Activated T-cell treated with anti-CD3 and anti-CD28 coated beads, Interleukin-2, amount 50 U/mL, for 72 hours (primary cell): ENCODE results near the gene BMAL1. TPM values are rescaled to one million over a fixed set of nuclear protein-coding genes. Genes with fewer than 3 reads are reported as not detected.

Experiments
- ATAC-seq, 2 donors: fragments of 150-1000 bp; cut with Tn5 transposase; replicated peaks in 1 of 2; 2 replicates each; pipeline ENCODE4 v1.10.0; 2021; ENCODE audit warnings: moderate library complexity in 2 of 2, mild to moderate bottlenecking in 1 of 2
- DNase-seq, 2 donors: peaks; one replicate each; pipeline ENCODE4 v3.0.0; 2021 to 2022; ENCODE audit warnings: mixed read lengths in 1 of 2
- H3K27ac Mint-ChIP-seq: one replicate; pipeline ENCODE4 v1.8.0; 2022; ENCODE audit warnings: mild to moderate bottlenecking, moderate library complexity, mixed read lengths
- H3K27me3 Mint-ChIP-seq: one replicate; pipeline ENCODE4 v1.8.0; 2022; ENCODE audit warnings: low read depth, mixed read lengths
- H3K36me3 Mint-ChIP-seq, 2 donors: one replicate each; pipeline ENCODE4 v1.8.0; 2022; ENCODE audit warnings: mixed read lengths in 2 of 2, mild to moderate bottlenecking in 1 of 2; ENCODE audit not compliant: insufficient read depth in 2 of 2
- H3K4me1 Mint-ChIP-seq: one replicate; pipeline ENCODE4 v1.8.0; 2022; ENCODE audit warnings: low read depth, mixed read lengths
- H3K4me3 Mint-ChIP-seq, 2 donors: one replicate each; pipeline ENCODE4 v1.8.0; 2022; ENCODE audit warnings: mild to moderate bottlenecking in 2 of 2, mixed read lengths in 2 of 2, moderate library complexity in 2 of 2
- H3K9me3 Mint-ChIP-seq, 2 donors: one replicate each; pipeline ENCODE4 v1.8.0; 2022; ENCODE audit warnings: mixed read lengths in 2 of 2
- total RNA-seq, 2 donors: library from RNA; stranded (reverse); gene quantifications; one replicate each; pipeline ENCODE4 v1.2.3, GENCODE V29; 2022

BMAL1 gene
- total RNA-seq, 2 donors from 2014 or later: 29.6 to 43.5 TPM

GRCh38 chr11:13334034-13334786 lies 56.6 kb downstream of the BMAL1 start:
- H3K36me3 Mint-ChIP-seq: no peaks in the 10 kb centered on the region

GRCh38 chr11:13335319-13335718 lies 57.7 kb downstream of the BMAL1 start:
- H3K4me1 Mint-ChIP-seq: peaks cover 82% of the 10 kb centered on the region
- DNase-seq (peak; percentile 66 to 76), ATAC-seq (peak; percentile 27 to 39)
- no peaks in the 10 kb centered on the region for H3K27me3 Mint-ChIP-seq
- no peak overlapping the region for H3K4me3 Mint-ChIP-seq
- H3K36me3 Mint-ChIP-seq: no peaks in the 10 kb centered on the region
- H3K9me3 Mint-ChIP-seq: no peaks in the 10 kb centered on the region
- no peak overlapping the region for H3K27ac Mint-ChIP-seq

More at GRCh38 chr11:13334034-13334786, 56.6 kb downstream of the BMAL1 start:
- DNase-seq (no peak), ATAC-seq (peak in 1 of 2 donors; percentile 18)
- Mint-ChIP-seq H3K27ac (no peak overlapping the region), H3K4me3 (peak overlapping the region in 1 of 2 donors; percentile 46), H3K9me3 (no peaks in the 10 kb centered on the region), H3K4me1 (peaks cover 83% of the 10 kb centered on the region), H3K27me3 (no peaks in the 10 kb centered on the region)

- no peak overlapping the region for H3K4me3 Mint-ChIP-seq
Observed at GRCh38 chr11:13336246-13336878, 58.8 kb downstream of the BMAL1 start.

GRCh38 chr11:13338019-13338426 lies 60.4 kb downstream of the BMAL1 start:
- peak overlapping the region; percentile 65 to 83 for H3K4me3 Mint-ChIP-seq
- no peaks in the 10 kb centered on the region for H3K36me3 Mint-ChIP-seq
- DNase-seq: no peak
- peaks cover 69% of the 10 kb centered on the region for H3K4me1 Mint-ChIP-seq
- H3K27me3 Mint-ChIP-seq: no peaks in the 10 kb centered on the region
- ATAC-seq: peak; percentile 55 to 57
- H3K27ac Mint-ChIP-seq: peak overlapping the region; percentile 71
- H3K9me3 Mint-ChIP-seq: no peaks in the 10 kb centered on the region

More at GRCh38 chr11:13336246-13336878, 58.8 kb downstream of the BMAL1 start:
- Mint-ChIP-seq H3K9me3 (no peaks in the 10 kb centered on the region), H3K27me3 (no peaks in the 10 kb centered on the region), H3K36me3 (no peaks in the 10 kb centered on the region), H3K27ac (no peak overlapping the region), H3K4me1 (peaks cover 81% of the 10 kb centered on the region)
- no peak for DNase-seq
- ATAC-seq: no peak

GRCh38 chr11:13338427-13339069 lies 61.0 kb downstream of the BMAL1 start:
- Mint-ChIP-seq H3K36me3 (no peaks in the 10 kb centered on the region), H3K4me3 (peak overlapping the region; percentile 65 to 83), H3K27ac (peak overlapping the region; percentile 71), H3K9me3 (no peaks in the 10 kb centered on the region), H3K4me1 (peaks cover 64% of the 10 kb centered on the region), H3K27me3 (no peaks in the 10 kb centered on the region)
- DNase-seq: peak; percentile 32 to 50
- peak; percentile 58 to 75 for ATAC-seq

- ATAC-seq (peak; percentile 36 to 66), DNase-seq (no peak)
- Mint-ChIP-seq H3K27me3 (no peaks in the 10 kb centered on the region), H3K9me3 (no peaks in the 10 kb centered on the region), H3K4me3 (peak overlapping the region; percentile 65 to 83), H3K4me1 (peaks cover 62% of the 10 kb centered on the region), H3K36me3 (no peaks in the 10 kb centered on the region), H3K27ac (peak overlapping the region; percentile 57)
Observed at GRCh38 chr11:13339195-13340153, 61.9 kb downstream of the BMAL1 start.

GRCh38 chr11:13341026-13341425 lies 63.4 kb downstream of the BMAL1 start:
- Mint-ChIP-seq H3K4me3 (no peak overlapping the region), H3K27me3 (no peaks in the 10 kb centered on the region), H3K27ac (no peak overlapping the region), H3K9me3 (no peaks in the 10 kb centered on the region), H3K36me3 (no peaks in the 10 kb centered on the region), H3K4me1 (peaks cover 55% of the 10 kb centered on the region)
- DNase-seq (no peak), ATAC-seq (no peak)

GRCh38 chr11:13343067-13343466 lies 65.5 kb downstream of the BMAL1 start:
- Mint-ChIP-seq H3K36me3 (no peaks in the 10 kb centered on the region), H3K4me3 (no peak overlapping the region), H3K4me1 (peaks cover 46% of the 10 kb centered on the region), H3K27me3 (no peaks in the 10 kb centered on the region), H3K9me3 (no peaks in the 10 kb centered on the region), H3K27ac (no peak overlapping the region)
- no peak for ATAC-seq
- no peak for DNase-seq

GRCh38 chr11:13343931-13344717 lies 66.5 kb downstream of the BMAL1 start:
- no peaks in the 10 kb centered on the region for H3K27me3 Mint-ChIP-seq

GRCh38 chr11:13344818-13345217 lies 67.2 kb downstream of the BMAL1 start:
- no peaks in the 10 kb centered on the region for H3K36me3 Mint-ChIP-seq
- no peaks in the 10 kb centered on the region for H3K9me3 Mint-ChIP-seq
- H3K4me3 Mint-ChIP-seq: no peak overlapping the region
- ATAC-seq (no peak), DNase-seq (no peak)
- H3K27ac Mint-ChIP-seq: no peak overlapping the region
- peaks cover 35% of the 10 kb centered on the region for H3K4me1 Mint-ChIP-seq
- H3K27me3 Mint-ChIP-seq: no peaks in the 10 kb centered on the region

More at GRCh38 chr11:13343931-13344717, 66.5 kb downstream of the BMAL1 start:
- peaks cover 42% of the 10 kb centered on the region for H3K4me1 Mint-ChIP-seq
- H3K36me3 Mint-ChIP-seq: no peaks in the 10 kb centered on the region
- ATAC-seq (peak; percentile 38 to 53), DNase-seq (peak; percentile 71 to 76)
- H3K27ac Mint-ChIP-seq: no peak overlapping the region
- no peaks in the 10 kb centered on the region for H3K9me3 Mint-ChIP-seq
- H3K4me3 Mint-ChIP-seq: no peak overlapping the region

GRCh38 chr11:13346470-13346869 lies 68.9 kb downstream of the BMAL1 start:
- H3K27ac Mint-ChIP-seq: peak overlapping the region; percentile 14
- DNase-seq (no peak), ATAC-seq (no peak)
- no peaks in the 10 kb centered on the region for H3K36me3 Mint-ChIP-seq
- no peaks in the 10 kb centered on the region for H3K27me3 Mint-ChIP-seq
- no peaks in the 10 kb centered on the region for H3K9me3 Mint-ChIP-seq
- H3K4me3 Mint-ChIP-seq: no peak overlapping the region
- H3K4me1 Mint-ChIP-seq: peaks cover 29% of the 10 kb centered on the region

GRCh38 chr11:13347901-13348300 lies 70.3 kb downstream of the BMAL1 start:
- no peak overlapping the region for H3K4me3 Mint-ChIP-seq
- H3K27me3 Mint-ChIP-seq: no peaks in the 10 kb centered on the region
- ATAC-seq (no peak), DNase-seq (no peak)
- no peaks in the 10 kb centered on the region for H3K9me3 Mint-ChIP-seq
- H3K36me3 Mint-ChIP-seq: no peaks in the 10 kb centered on the region
- peaks cover 26% of the 10 kb centered on the region for H3K4me1 Mint-ChIP-seq
- H3K27ac Mint-ChIP-seq: peak overlapping the region; percentile 70
